HCT116 (cell line): ENCODE results near the gene TGFBI. TPM values are rescaled to one million over a fixed set of nuclear protein-coding genes. Genes with fewer than 3 reads are reported as not detected.

ENCODE experiments used
- ATAC-seq: fragments of 200-7000 bp; cut with Tn5 transposase; 2 replicates; pipeline ENCODE4 v1.9.1; 2020; ENCODE audit warnings: mild to moderate bottlenecking, moderate library complexity
- Bru-seq: library from RNA; stranded (reverse); fragments of 400-500 nt; gene quantifications from one replicate; lab custom pipeline; 2021; lab: Mats Ljungman, UMichigan
- BruChase-seq, 2 experiments: library from RNA; stranded (reverse); fragments of 400-500 nt; gene quantifications; one replicate each; lab custom pipeline; 2021; lab: Mats Ljungman, UMichigan
- BruUV-seq: library from RNA; stranded (reverse); fragments of 400-500 nt; replicated peaks from 2 replicates; lab custom pipeline; 2021; lab: Mats Ljungman, UMichigan
- CTCF ChIA-PET: fragments of 300-600 bp; sonication (Branson Sonifier 250); formaldehyde crosslinking; loops from one replicate; lab custom pipeline; 2021; ENCODE audit warnings: antibody characterized with exemption; lab: Charles Lee
- POLR2A ChIA-PET: fragments of 300-600, 350-600 bp; sonication (Branson Sonifier 250); formaldehyde crosslinking; loops from one replicate; lab custom pipeline; 2021; ENCODE audit warnings: antibody characterized with exemption; lab: Charles Lee
- RAD21 ChIA-PET, 2 experiments: fragments of 300-600 bp; sonication (Branson Sonifier 250); formaldehyde crosslinking; loops; one replicate each; lab custom pipeline; 2023; ENCODE audit warnings: low total read pairs in 2 of 2; ENCODE audit not compliant: uncharacterized antibody in 2 of 2, unreplicated experiment in 2 of 2, low non-redundant PET in 1 of 2; lab: Charles Lee
- DNase-seq: peaks from one replicate; pipeline ENCODE4 v3.0.0-alpha.2; 2010; ENCODE audit warnings: low read depth, low spot score
- H2AFZ ChIP-seq: fragments of 200-600 bp; shearing (Covaris generic), sonication (generic); 2 replicates; pipeline ENCODE4 v1.6.1; 2017; ENCODE audit warnings: low read depth, mixed run types, mixed read lengths, antibody characterized with exemption, low read length; ENCODE audit not compliant: poor library complexity, severe bottlenecking
- H3K27ac ChIP-seq: 2 replicates; pipeline ENCODE4 v1.5.1; 2012; ENCODE audit warnings: low read depth, low read length
- H3K27me3 ChIP-seq: fragments of 200-600 bp; sonication (generic); 2 replicates; pipeline ENCODE4 v1.6.1; 2016; ENCODE audit warnings: mixed run types, low read length, mixed read lengths; ENCODE audit not compliant: insufficient read depth
- H3K36me3 ChIP-seq, 2 experiments: fragments of 200-500 bp in 1 of 2; fragments of 200-600 bp in 1 of 2; sonication (Bioruptor generic) in 1 of 2; sonication (generic) in 1 of 2; 2 replicates each; pipeline versions ENCODE4 v1.5.1 to v1.6.1; 2014 to 2016; ENCODE audit warnings: low read length in 2 of 2, inconsistent platforms in 1 of 2, mixed read lengths in 1 of 2, mixed run types in 1 of 2; ENCODE audit not compliant: insufficient read depth in 2 of 2, control insufficient read depth in 1 of 2
- H3K4me1 ChIP-seq, 2 experiments: fragments of 200-600 bp in 1 of 2; sonication (generic) in 1 of 2; 2 replicates each; pipeline versions ENCODE4 v1.5.1 to v1.6.1; 2012 to 2017; ENCODE audit warnings: low read length in 2 of 2, inconsistent platforms in 1 of 2, mild to moderate bottlenecking in 1 of 2, mixed read lengths in 1 of 2, mixed run types in 1 of 2, moderate library complexity in 1 of 2; ENCODE audit not compliant: insufficient read depth in 2 of 2, control insufficient read depth in 1 of 2
- H3K4me2 ChIP-seq: fragments of 200-600 bp; sonication (generic); 2 replicates; pipeline ENCODE4 v1.6.1; 2017; ENCODE audit warnings: mixed run types, low read length, mixed read lengths
- H3K4me3 ChIP-seq, 2 experiments: fragments of 200-600 bp in 1 of 2; sonication (generic) in 1 of 2; replicated peaks in 1 of 2; 2 replicates each; pipeline ENCODE4 v1.5.1; 2011 to 2016; ENCODE audit warnings: low read length in 2 of 2, control low read depth in 1 of 2, low read depth in 1 of 2, mild to moderate bottlenecking in 1 of 2, mixed read lengths in 1 of 2, mixed run types in 1 of 2
- H3K79me2 ChIP-seq: fragments of 200-600 bp; sonication (generic); 2 replicates; pipeline ENCODE4 v1.6.1; 2017; ENCODE audit warnings: mild to moderate bottlenecking, mixed run types, low read length, moderate library complexity, mixed read lengths; ENCODE audit not compliant: insufficient read depth
- H3K9ac ChIP-seq: fragments of 200-600 bp; sonication (generic); 2 replicates; pipeline ENCODE4 v1.6.1; 2016; ENCODE audit warnings: low read length, mixed read lengths
- H3K9me2 ChIP-seq: fragments of 200-600 bp; sonication (generic), shearing (Covaris generic); 2 replicates; pipeline ENCODE4 v1.6.1; 2017; ENCODE audit warnings: mixed run types, mild to moderate bottlenecking, moderate library complexity; ENCODE audit not compliant: insufficient read depth
- H3K9me3 ChIP-seq, 2 experiments: fragments of 200-500 bp in 1 of 2; fragments of 200-600 bp in 1 of 2; sonication (Bioruptor generic) in 1 of 2; sonication (generic) in 1 of 2; 2 replicates each; pipeline ENCODE4 v1.6.1; 2014 to 2017; ENCODE audit warnings: low read length in 2 of 2, mixed read lengths in 2 of 2, inconsistent platforms in 1 of 2, low read depth in 1 of 2, mild to moderate bottlenecking in 1 of 2, mixed run types in 1 of 2, moderate library complexity in 1 of 2; ENCODE audit not compliant: control insufficient read depth in 1 of 2, insufficient read depth in 1 of 2
- H4K20me1 ChIP-seq: fragments of 200-600 bp; sonication (generic), shearing (Covaris generic); 2 replicates; pipeline ENCODE4 v1.6.1; 2017; ENCODE audit warnings: mixed run types, mild to moderate bottlenecking, moderate library complexity; ENCODE audit not compliant: insufficient read depth
- CEBPB ChIP-seq: IDR thresholded peaks from 2 replicates; pipeline ENCODE4 v1.6.1; 2012; ENCODE audit warnings: low read depth
- EGR1 ChIP-seq: IDR thresholded peaks from 2 replicates; pipeline ENCODE4 v1.6.1; 2012; ENCODE audit warnings: low read depth
- JUND ChIP-seq: IDR thresholded peaks from 2 replicates; pipeline ENCODE4 v1.6.1; 2012
- POLR2A ChIP-seq: IDR thresholded peaks from 2 replicates; pipeline ENCODE4 v1.7.0; 2011; ENCODE audit warnings: borderline replicate concordance; ENCODE audit not compliant: insufficient read depth, insufficient read length; ENCODE audit errors: extremely low read depth
- ZNF274 ChIP-seq: fragments of 200-500 bp; sonication (Bioruptor generic); IDR thresholded peaks from 2 replicates; pipeline ENCODE4 v1.6.1; 2014; ENCODE audit warnings: mild to moderate bottlenecking, low read depth, low read length, inconsistent platforms
- intact Hi-C: fragments of 100-400 bp; cut with micrococcal nuclease; formaldehyde crosslinking; loops from 2 replicates; pipeline ENCODE4 v1.10.0; 2022
- long read RNA-seq: library from polyadenylated mRNA; unstranded; transcript quantifications from one replicate; pipeline ENCODE4 v2.0.0, GENCODE V29; 2021; ENCODE audit not compliant: unreplicated experiment
- polyA plus RNA-seq: library from polyadenylated mRNA; unstranded; fragments of >200 nt; gene quantifications from 2 replicates; pipeline ENCODE4 v1.2.1, GENCODE V29; 2012; ENCODE audit warnings: missing spikeins
- total RNA-seq: library from RNA; stranded (reverse); gene quantifications from one replicate; pipeline ENCODE4 v1.2.1, GENCODE V29; 2021; ENCODE audit not compliant: unreplicated experiment
- TF ChIP-seq, protein P1 (sequence below): IDR thresholded peaks from 2 replicates; pipeline ENCODE4 v1.6.1; 2012
- TF ChIP-seq, protein P2 (sequence below): IDR thresholded peaks from 2 replicates; pipeline ENCODE4 v1.6.1; 2011; ENCODE audit warnings: mild to moderate bottlenecking, low read length, moderate library complexity; ENCODE audit not compliant: insufficient replicate concordance; ENCODE audit errors: extremely low read depth

Gene TGFBI
- 0.64 TPM for total RNA-seq
- polyA plus RNA-seq: 0.05 TPM in 1 of 2 replicates, not detected in the other
- Bru-seq, nascent RNA: percentile 6 among the genes with signal in this experiment
- BruChase-seq, experiment 1, labeled RNA remaining after a 6-hour chase: not detected
- BruChase-seq, experiment 2, labeled RNA remaining after a 2-hour chase: not detected
- long read RNA-seq: 0 reads

DNA sequence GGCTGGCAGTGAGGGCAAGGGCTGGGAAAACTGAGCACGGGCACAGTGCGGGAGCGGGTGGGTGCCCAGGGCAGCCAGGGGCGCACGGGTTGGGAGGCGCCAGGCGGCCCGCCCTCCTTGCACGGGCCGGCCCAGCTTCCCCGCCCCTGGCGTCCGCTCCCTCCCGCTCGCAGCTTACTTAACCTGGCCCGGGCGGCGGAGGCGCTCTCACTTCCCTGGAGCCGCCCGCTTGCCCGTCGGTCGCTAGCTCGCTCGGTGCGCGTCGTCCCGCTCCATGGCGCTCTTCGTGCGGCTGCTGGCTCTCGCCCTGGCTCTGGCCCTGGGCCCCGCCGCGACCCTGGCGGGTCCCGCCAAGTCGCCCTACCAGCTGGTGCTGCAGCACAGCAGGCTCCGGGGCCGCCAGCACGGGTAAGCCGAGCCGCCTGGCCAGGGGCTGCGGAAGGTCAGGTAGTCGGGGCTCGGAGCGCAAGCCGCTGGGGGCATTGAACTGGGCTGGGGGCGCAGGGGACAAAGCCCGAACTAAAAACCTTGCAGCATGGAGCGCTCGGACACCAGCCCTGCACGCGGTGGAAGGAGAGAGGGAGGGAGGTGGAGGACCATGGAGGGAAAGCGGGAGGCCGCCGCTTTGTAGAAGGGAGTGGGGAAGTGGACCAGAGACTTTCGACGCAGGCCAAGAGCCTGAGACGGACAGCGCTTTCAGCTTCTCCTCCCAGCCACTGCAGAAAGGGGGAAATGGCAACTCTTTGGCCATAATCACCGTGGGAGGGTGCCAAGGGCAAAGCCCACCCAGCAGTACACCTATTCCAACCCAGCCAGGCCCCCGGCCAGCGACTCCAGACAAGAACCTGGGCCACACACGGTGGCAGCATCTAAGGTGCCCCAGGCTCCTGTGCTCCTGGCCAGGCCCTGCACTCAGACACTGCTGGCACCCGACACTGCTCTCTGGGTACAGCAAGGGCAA is at the start of gene TGFBI:
Gene TGFBI, plus strand, starts transcription at position 207 of the 961 bp plus-strand sequence. Its CDS starts 68 bp downstream, at position 275.
- CTCF ChIA-PET: no interaction called here
- ATAC-seq (peak; percentile 79), DNase-seq (no peak)
- TF ChIP-seq CEBPB: no peak
- TF ChIP-seq, protein P1, sequence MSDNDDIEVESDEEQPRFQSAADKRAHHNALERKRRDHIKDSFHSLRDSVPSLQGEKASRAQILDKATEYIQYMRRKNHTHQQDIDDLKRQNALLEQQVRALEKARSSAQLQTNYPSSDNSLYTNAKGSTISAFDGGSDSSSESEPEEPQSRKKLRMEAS: no peak
- TF ChIP-seq ZNF274: no peak
- TF ChIP-seq, protein P2, sequence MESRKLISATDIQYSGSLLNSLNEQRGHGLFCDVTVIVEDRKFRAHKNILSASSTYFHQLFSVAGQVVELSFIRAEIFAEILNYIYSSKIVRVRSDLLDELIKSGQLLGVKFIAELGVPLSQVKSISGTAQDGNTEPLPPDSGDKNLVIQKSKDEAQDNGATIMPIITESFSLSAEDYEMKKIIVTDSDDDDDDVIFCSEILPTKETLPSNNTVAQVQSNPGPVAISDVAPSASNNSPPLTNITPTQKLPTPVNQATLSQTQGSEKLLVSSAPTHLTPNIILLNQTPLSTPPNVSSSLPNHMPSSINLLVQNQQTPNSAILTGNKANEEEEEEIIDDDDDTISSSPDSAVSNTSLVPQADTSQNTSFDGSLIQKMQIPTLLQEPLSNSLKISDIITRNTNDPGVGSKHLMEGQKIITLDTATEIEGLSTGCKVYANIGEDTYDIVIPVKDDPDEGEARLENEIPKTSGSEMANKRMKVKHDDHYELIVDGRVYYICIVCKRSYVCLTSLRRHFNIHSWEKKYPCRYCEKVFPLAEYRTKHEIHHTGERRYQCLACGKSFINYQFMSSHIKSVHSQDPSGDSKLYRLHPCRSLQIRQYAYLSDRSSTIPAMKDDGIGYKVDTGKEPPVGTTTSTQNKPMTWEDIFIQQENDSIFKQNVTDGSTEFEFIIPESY: no peak
- TF ChIP-seq POLR2A: no peak
- TF ChIP-seq JUND: no peak
- TF ChIP-seq EGR1: no peak
- Histone ChIP-seq H3K27ac (no peak within 1 kb of the TSS), H3K9me3 (no peaks in the 10 kb centered on the region), H3K9me2 (no peaks in the 10 kb centered on the region), H3K4me1 (0 out of 4 replicates have a peak, but pooled peaks cover 0 to 2% of the 10 kb centered on the region in 2 experiments), H3K79me2 (no peaks in the 10 kb centered on the region), H3K4me2 (no peak within 1 kb of the TSS), H3K27me3 (peaks cover 66% of the 10 kb centered on the region), H4K20me1 (no peaks in the 10 kb centered on the region), H3K36me3 (no peaks in the 10 kb centered on the region), H3K9ac (no peak within 1 kb of the TSS), H2AFZ (no peak within 1 kb of the TSS), H3K4me3 (no peak within 1 kb of the TSS)
- RAD21 ChIA-PET: no interaction called here
- intact Hi-C loops: no loop called here
- POLR2A ChIA-PET: no interaction called here
- no TSS peak for BruUV-seq
